IMR-90 (cell line): Measurements from ENCODE around the gene CCDC83. TPM values are rescaled to one million over a fixed set of nuclear protein-coding genes. Genes with fewer than 3 reads are reported as not detected.
A peak's percentile ranks its signal among the peaks of the same experiment; 100 is the strongest.

Experiments used
- ATAC-seq: fragments of 200-7000 bp; cut with Tn5 transposase; 2 replicates; pipeline ENCODE4 v1.9.1; 2020; ENCODE audit warnings: low read depth, mild to moderate bottlenecking, moderate library complexity
- BruUV-seq: library from RNA; stranded (reverse); fragments of 400-500 nt; replicated peaks from 2 replicates; lab custom pipeline; 2021; lab: Mats Ljungman, UMichigan
- CTCF ChIA-PET: fragments of 300-600 bp; formaldehyde crosslinking; extraction: SDS; loops from one replicate; lab custom pipeline; 2021; ENCODE audit warnings: antibody characterized with exemption; lab: Yijun Ruan, JAX
- POLR2A ChIA-PET: fragments of 300-600 bp; sonication (Branson Sonifier 250); formaldehyde crosslinking; loops from one replicate; lab custom pipeline; 2022; ENCODE audit warnings: antibody characterized with exemption; ENCODE audit not compliant: unreplicated experiment; lab: Charles Lee
- DNase-seq: peaks from one replicate; pipeline ENCODE4 v3.0.0; 2013
- H2AFZ ChIP-seq: replicated peaks from 2 replicates; pipeline ENCODE3; 2013; ENCODE audit warnings: low read length, mild to moderate bottlenecking; ENCODE audit not compliant: poor library complexity
- H2AK5ac ChIP-seq: 2 replicates; pipeline ENCODE4 v1.6.1; 2013; ENCODE audit warnings: low read depth, low read length, inconsistent platforms
- H2AK9ac ChIP-seq: replicated peaks from 2 replicates; pipeline ENCODE3; 2013; ENCODE audit warnings: mild to moderate bottlenecking, low read depth, low read length, moderate library complexity; ENCODE audit not compliant: poor library complexity
- H2BK120ac ChIP-seq: 2 replicates; pipeline ENCODE4 v1.6.1; 2013; ENCODE audit warnings: low read depth, low read length, inconsistent platforms
- H2BK15ac ChIP-seq: 3 replicates; pipeline ENCODE4 v1.6.1; 2013; ENCODE audit warnings: low read depth, low read length, inconsistent platforms
- H2BK20ac ChIP-seq: 2 replicates; pipeline ENCODE4 v1.6.1; 2013; ENCODE audit warnings: low read depth, mild to moderate bottlenecking, inconsistent platforms, low read length, moderate library complexity
- H2BK5ac ChIP-seq: 2 replicates; pipeline ENCODE4 v1.6.1; 2013; ENCODE audit warnings: mild to moderate bottlenecking, low read depth, low read length, inconsistent platforms; ENCODE audit not compliant: poor library complexity, severe bottlenecking
- H3K14ac ChIP-seq: replicated peaks from 2 replicates; pipeline ENCODE4 v1.6.1; 2013; ENCODE audit warnings: low read depth, low read length, inconsistent platforms
- H3K18ac ChIP-seq: 2 replicates; pipeline ENCODE4 v1.6.1; 2013; ENCODE audit warnings: low read depth, low read length, control low read depth
- H3K23ac ChIP-seq: 2 replicates; pipeline ENCODE4 v1.6.1; 2013; ENCODE audit warnings: low read depth, low read length, inconsistent platforms
- H3K27ac ChIP-seq: 2 replicates; pipeline ENCODE4 v1.5.1; 2013; ENCODE audit warnings: mild to moderate bottlenecking, control low read depth, low read length; ENCODE audit not compliant: insufficient read depth
- H3K27me3 ChIP-seq: 2 replicates; pipeline ENCODE4 v1.6.1; 2013; ENCODE audit warnings: low read length; ENCODE audit not compliant: control insufficient read depth, insufficient read depth
- H3K36me3 ChIP-seq: 2 replicates; pipeline ENCODE4 v1.6.1; 2013; ENCODE audit warnings: low read length, mixed read lengths; ENCODE audit not compliant: control insufficient read depth, insufficient read depth
- H3K4ac ChIP-seq: 2 replicates; pipeline ENCODE4 v1.6.1; 2013; ENCODE audit warnings: low read depth, low read length, inconsistent platforms
- H3K4me1 ChIP-seq: 2 replicates; pipeline ENCODE4 v1.6.1; 2013; ENCODE audit warnings: low read length, mixed read lengths; ENCODE audit not compliant: control insufficient read depth, insufficient read depth
- H3K4me2 ChIP-seq: 2 replicates; pipeline ENCODE4 v1.6.1; 2013; ENCODE audit warnings: low read depth, mild to moderate bottlenecking, control low read depth, low read length, moderate library complexity
- H3K4me3 ChIP-seq: 2 replicates; pipeline ENCODE4 v1.5.1; 2013; ENCODE audit warnings: low read depth, mild to moderate bottlenecking, control low read depth, low read length, moderate library complexity; ENCODE audit not compliant: insufficient read depth
- H3K56ac ChIP-seq: 2 replicates; pipeline ENCODE4 v1.6.1; 2013; ENCODE audit warnings: low read length, inconsistent platforms; ENCODE audit not compliant: insufficient read depth; ENCODE audit errors: extremely low read depth
- H3K79me1 ChIP-seq, 2 experiments: 2 replicates each; pipeline ENCODE4 v1.6.1; 2013; ENCODE audit warnings: low read length in 2 of 2, inconsistent platforms in 1 of 2, low read depth in 1 of 2
- H3K9ac ChIP-seq: 2 replicates; pipeline ENCODE4 v1.6.1; 2013; ENCODE audit warnings: low read depth, low read length, control low read depth
- H3K9me1 ChIP-seq: 2 replicates; pipeline ENCODE4 v1.6.1; 2013; ENCODE audit warnings: low read length, inconsistent platforms; ENCODE audit not compliant: insufficient read depth
- H3K9me3 ChIP-seq: 2 replicates; pipeline ENCODE4 v1.6.1; 2013; ENCODE audit warnings: low read length; ENCODE audit not compliant: control insufficient read depth, insufficient read depth
- H4K20me1 ChIP-seq: 2 replicates; pipeline ENCODE4 v1.6.1; 2013; ENCODE audit warnings: low read length, inconsistent platforms; ENCODE audit not compliant: insufficient read depth
- H4K5ac ChIP-seq: 2 replicates; pipeline ENCODE4 v1.6.1; 2013; ENCODE audit warnings: mild to moderate bottlenecking, low read depth, low read length, control low read depth
- H4K8ac ChIP-seq, 2 experiments: 2 replicates each; pipeline ENCODE4 v1.6.1; 2013; ENCODE audit warnings: low read depth in 2 of 2, low read length in 2 of 2, control low read depth in 1 of 2, inconsistent platforms in 1 of 2
- H4K91ac ChIP-seq: 2 replicates; pipeline ENCODE4 v1.6.1; 2013; ENCODE audit warnings: low read depth, low read length, inconsistent platforms; ENCODE audit not compliant: insufficient read depth
- BHLHE40 ChIP-seq: fragments of 150-350 bp; IDR thresholded peaks from 2 replicates; pipeline ENCODE4 v1.6.1; 2016; ENCODE audit warnings: mild to moderate bottlenecking, low read depth, low read length
- CEBPB ChIP-seq: IDR thresholded peaks from 2 replicates; pipeline ENCODE4 v1.6.1; 2012; ENCODE audit warnings: low read depth, low read length, improper control_type of control experiment
- CHD1 ChIP-seq: IDR thresholded peaks from 2 replicates; pipeline ENCODE4 v1.6.1; 2012; ENCODE audit warnings: low read depth, low read length, improper control_type of control experiment
- ELK1 ChIP-seq: fragments of 150-350 bp; IDR thresholded peaks from 2 replicates; pipeline ENCODE4 v1.6.1; 2016; ENCODE audit warnings: low read depth, mild to moderate bottlenecking, low read length, moderate library complexity, borderline replicate concordance
- FOS ChIP-seq: fragments of 150-350 bp; IDR thresholded peaks from 2 replicates; pipeline ENCODE4 v1.6.1; 2016; ENCODE audit warnings: low read depth, low read length
- MAFK ChIP-seq: IDR thresholded peaks from 2 replicates; pipeline ENCODE4 v1.6.1; 2012; ENCODE audit warnings: low read depth, low read length, improper control_type of control experiment
- MAZ ChIP-seq: IDR thresholded peaks from 2 replicates; pipeline ENCODE4 v1.6.1; 2012; ENCODE audit warnings: low read depth, mild to moderate bottlenecking, low read length, improper control_type of control experiment, moderate library complexity, borderline replicate concordance
- MXI1 ChIP-seq: IDR thresholded peaks from 2 replicates; pipeline ENCODE4 v1.6.1; 2012; ENCODE audit warnings: low read depth, mild to moderate bottlenecking, low read length, moderate library complexity, borderline replicate concordance
- NFE2L2 ChIP-seq: fragments of 150-350 bp; IDR thresholded peaks from 2 replicates; pipeline ENCODE4 v1.6.1; 2016; ENCODE audit warnings: low read depth, mild to moderate bottlenecking, low read length
- POLR2A ChIP-seq: IDR thresholded peaks from 2 replicates; pipeline ENCODE4 v1.6.1; 2012; ENCODE audit warnings: mild to moderate bottlenecking, low read depth, low read length
- RAD21 ChIP-seq: IDR thresholded peaks from 2 replicates; pipeline ENCODE4 v1.6.1; 2012; ENCODE audit warnings: low read length, improper control_type of control experiment
- RCOR1 ChIP-seq: IDR thresholded peaks from 2 replicates; pipeline ENCODE4 v1.6.1; 2012; ENCODE audit warnings: mild to moderate bottlenecking, low read length, improper control_type of control experiment; ENCODE audit not compliant: insufficient replicate concordance
- RFX5 ChIP-seq: IDR thresholded peaks from 2 replicates; pipeline ENCODE4 v1.8.0; 2012; ENCODE audit warnings: low read depth, mild to moderate bottlenecking, low read length, moderate library complexity
- SMC3 ChIP-seq: fragments of 150-350 bp; IDR thresholded peaks from 2 replicates; pipeline ENCODE4 v1.6.1; 2016; ENCODE audit warnings: low read depth, mild to moderate bottlenecking, antibody characterized with exemption, low read length, moderate library complexity
- WGBS, 2 experiments: methylation state at CpG; one replicate each; pipeline versions ENCODE4 v1.1.5 to v1.1.7; 2013; ENCODE audit warnings: missing lambda C conversion rate in 2 of 2; ENCODE audit not compliant: insufficient read length in 1 of 2; ENCODE audit errors: extremely low coverage in 2 of 2; 5-methylcytosine and 5-hydroxymethylcytosine counted together
- dilution Hi-C: fragments of 300-500 bp; cut with HindIII; formaldehyde crosslinking; loops from one replicate; pipeline ENCODE4 v1.14.3; 2018; ENCODE audit warnings: low sequenced_read_pairs; ENCODE audit not compliant: unreplicated experiment
- in situ Hi-C: fragments of 300-500 bp; cut with MboI; formaldehyde crosslinking; loops from 3 replicates; pipeline ENCODE4 v1.14.3; 2019; ENCODE audit warnings: low sequenced_read_pairs, inconsistent platforms, mixed read lengths
- intact Hi-C: fragments of 100-400 bp; cut with micrococcal nuclease; formaldehyde crosslinking; loops from 2 replicates; pipeline ENCODE4 v1.10.0; 2022
- polyA plus RNA-seq, 3 experiments: library from polyadenylated mRNA; depleted of rRNA; stranded (reverse); fragments of >200 nt; gene quantifications; 2 replicates each; pipeline ENCODE4 v1.2.3, GENCODE V29; 2012; ENCODE audit warnings: low replicate concordance in 1 of 3
- total RNA-seq: library from RNA; depleted of rRNA; stranded (reverse); fragments of >200 nt; gene quantifications from 2 replicates; pipeline ENCODE4 v1.2.3, GENCODE V29; 2012
- TF ChIP-seq, protein P1 (sequence below): fragments of 150-350 bp; IDR thresholded peaks from 2 replicates; pipeline ENCODE4 v1.6.1; 2017; ENCODE audit warnings: mild to moderate bottlenecking, antibody characterized with exemption, low read length, low read depth
- TF ChIP-seq, protein P2 (sequence below): conservative IDR thresholded peaks from 2 replicates; pipeline ENCODE4 v1.5.1; 2012; ENCODE audit warnings: mild to moderate bottlenecking, low read depth, low read length, improper control_type of control experiment

The CCDC83 gene
- total and polyA plus RNA-seq, 2 of the 4 experiments (the other 2 are of a cell fraction), result not detected

DNA sequence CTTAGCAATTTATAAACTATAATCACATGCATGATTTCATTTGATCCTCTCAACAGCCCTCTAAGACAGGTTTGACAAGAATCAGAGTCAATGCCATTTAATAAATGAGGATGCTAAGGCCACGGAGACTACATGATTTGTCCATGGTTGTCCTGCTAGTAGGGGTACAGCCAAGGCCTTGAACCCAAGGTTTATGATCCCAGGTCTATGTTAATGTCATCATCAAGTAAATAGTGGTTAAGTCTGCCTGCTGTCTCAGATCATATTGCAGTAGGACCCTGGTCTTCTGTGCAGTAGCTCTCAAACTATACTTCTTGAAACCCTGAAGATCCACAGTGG lies 26.6 kb upstream of the CCDC83 start:
- intact Hi-C loops (loop anchor here (2.0 kb wide), 2 partner anchors 110 to 134 kb away; no protein-coding TSS in a partner anchor), dilution Hi-C loops (no loop called here)

More for the DNA sequence above, 26.6 kb upstream of the CCDC83 start:
- H3K36me3 ChIP-seq, result no peaks in the 10 kb centered on the region
- H2BK15ac ChIP-seq, result peak overlapping the region; percentile 69; the same call in 2 of the 3 replicates
- H3K4me1 ChIP-seq, result peaks cover 28% of the 10 kb centered on the region
- DNase-seq (no peak), ATAC-seq (no peak)
- H3K9me3 ChIP-seq, result no peaks in the 10 kb centered on the region
- no peaks in the 10 kb centered on the region for H3K27me3 ChIP-seq
- BruUV-seq, result no TSS peak
- 0 out of 2 replicates have a peak overlapping the region, but pooled peaks have one; percentile 1 for H3K4me2 ChIP-seq
- H3K4ac ChIP-seq, result peak overlapping the region; percentile 89
- TF ChIP-seq RCOR1 (no peak), POLR2A (no peak), FOS (no peak), NFE2L2 (no peak), MXI1 (no peak), BHLHE40 (no peak), CEBPB (no peak), MAFK (no peak), RFX5 (no peak), ELK1 (no peak), MAZ (no peak), SMC3 (no peak), RAD21 (no peak), CHD1 (no peak)
- TF ChIP-seq, protein P1, sequence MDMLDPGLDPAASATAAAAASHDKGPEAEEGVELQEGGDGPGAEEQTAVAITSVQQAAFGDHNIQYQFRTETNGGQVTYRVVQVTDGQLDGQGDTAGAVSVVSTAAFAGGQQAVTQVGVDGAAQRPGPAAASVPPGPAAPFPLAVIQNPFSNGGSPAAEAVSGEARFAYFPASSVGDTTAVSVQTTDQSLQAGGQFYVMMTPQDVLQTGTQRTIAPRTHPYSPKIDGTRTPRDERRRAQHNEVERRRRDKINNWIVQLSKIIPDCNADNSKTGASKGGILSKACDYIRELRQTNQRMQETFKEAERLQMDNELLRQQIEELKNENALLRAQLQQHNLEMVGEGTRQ, result no peak
- TF ChIP-seq, protein P2, sequence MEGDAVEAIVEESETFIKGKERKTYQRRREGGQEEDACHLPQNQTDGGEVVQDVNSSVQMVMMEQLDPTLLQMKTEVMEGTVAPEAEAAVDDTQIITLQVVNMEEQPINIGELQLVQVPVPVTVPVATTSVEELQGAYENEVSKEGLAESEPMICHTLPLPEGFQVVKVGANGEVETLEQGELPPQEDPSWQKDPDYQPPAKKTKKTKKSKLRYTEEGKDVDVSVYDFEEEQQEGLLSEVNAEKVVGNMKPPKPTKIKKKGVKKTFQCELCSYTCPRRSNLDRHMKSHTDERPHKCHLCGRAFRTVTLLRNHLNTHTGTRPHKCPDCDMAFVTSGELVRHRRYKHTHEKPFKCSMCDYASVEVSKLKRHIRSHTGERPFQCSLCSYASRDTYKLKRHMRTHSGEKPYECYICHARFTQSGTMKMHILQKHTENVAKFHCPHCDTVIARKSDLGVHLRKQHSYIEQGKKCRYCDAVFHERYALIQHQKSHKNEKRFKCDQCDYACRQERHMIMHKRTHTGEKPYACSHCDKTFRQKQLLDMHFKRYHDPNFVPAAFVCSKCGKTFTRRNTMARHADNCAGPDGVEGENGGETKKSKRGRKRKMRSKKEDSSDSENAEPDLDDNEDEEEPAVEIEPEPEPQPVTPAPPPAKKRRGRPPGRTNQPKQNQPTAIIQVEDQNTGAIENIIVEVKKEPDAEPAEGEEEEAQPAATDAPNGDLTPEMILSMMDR, result no peak
- peak overlapping the region; percentile 69 for H3K27ac ChIP-seq
- ChIA-PET CTCF (no interaction called here), POLR2A (interaction anchor here (0.6 kb wide), 1 partner anchor 190 kb away, joined by 4 read pairs; no protein-coding TSS in a partner anchor)
- H4K91ac ChIP-seq, result peak overlapping the region; percentile 93
- in situ Hi-C loops, result loop anchor here (10.0 kb wide), 1 partner anchor 144 kb away; the partner anchor contains the start of gene CCDC89
- peak overlapping the region; percentile 91 for H2BK120ac ChIP-seq
- H2AFZ ChIP-seq, result no peak overlapping the region
- H4K20me1 ChIP-seq, result peaks cover 4% of the 10 kb centered on the region; the same call in 1 of the 2 replicates
- no peak overlapping the region for H3K4me3 ChIP-seq
- WGBS, 2 experiments, result no CpG with 5 or more reads among the region's 1 CpG
- H2AK9ac ChIP-seq, result no peak overlapping the region
- H2AK5ac ChIP-seq, result peak overlapping the region; percentile 77
- H4K5ac ChIP-seq, result peak overlapping the region; percentile 62; the same call in 1 of the 2 replicates
- peak overlapping the region; percentile 98 for H2BK20ac ChIP-seq
- peak overlapping the region; percentile 92 for H2BK5ac ChIP-seq
- H3K18ac ChIP-seq, result peak overlapping the region; percentile 87
- H3K9me1 ChIP-seq, result peaks cover 28% of the 10 kb centered on the region
- H3K79me1 ChIP-seq, result peaks cover 0 to 12% of the 10 kb centered on the region in 2 experiments; a peak in 2 of 4 replicates
- H3K56ac ChIP-seq, result no peak overlapping the region
- H3K9ac ChIP-seq, result no peak overlapping the region
- H4K8ac ChIP-seq, result peak overlapping the region; percentile 13 to 74; a peak in 3 of 4 replicates
- peak overlapping the region; percentile 19; the same call in 1 of the 2 replicates for H3K23ac ChIP-seq
- peak overlapping the region; percentile 87 for H3K14ac ChIP-seq
